Kidney epithelial cell (primary cell): Measurements from ENCODE around the gene THAP12. TPM values are rescaled to one million over a fixed set of nuclear protein-coding genes. Genes with fewer than 3 reads are reported as not detected.
"Not testable (repeated sequence)": the region's sequence is repeated elsewhere in the genome, so short reads cannot be mapped to it uniquely, and the experiment has no call there.

Experiments
- DNase-seq: peaks from one replicate; pipeline ENCODE4 v3.0.0-alpha.2; 2010; ENCODE audit warnings: low read depth
- H3K27me3 ChIP-seq: 2 replicates; pipeline ENCODE4 v1.6.0; 2011; ENCODE audit warnings: low read length; ENCODE audit not compliant: control insufficient read depth, insufficient read depth
- H3K36me3 ChIP-seq: 2 replicates; pipeline ENCODE4 v1.5.1; 2011; ENCODE audit warnings: low read length; ENCODE audit not compliant: control insufficient read depth, insufficient read depth
- H3K4me3 ChIP-seq: 2 replicates; pipeline ENCODE4 v1.5.1; 2011; ENCODE audit warnings: low read depth, mild to moderate bottlenecking, control low read depth, low read length
- total RNA-seq: library from RNA; depleted of rRNA; stranded (reverse); fragments of >200 nt; gene quantifications from 2 replicates; pipeline ENCODE4 v1.2.3, GENCODE V29; 2015
- TF ChIP-seq, protein P1 (sequence below): IDR thresholded peaks from 2 replicates; pipeline ENCODE4 v1.5.1; 2011; ENCODE audit warnings: mild to moderate bottlenecking, moderate library complexity, low read length, control low read depth, inconsistent platforms; ENCODE audit not compliant: insufficient read depth, poor library complexity, severe bottlenecking

Gene THAP12
- total RNA-seq, 1 donor from 2014 or later, result 35.3 TPM

- no peak overlapping the region for H3K4me3 ChIP-seq
- H3K27me3 ChIP-seq, result no peaks in the 10 kb centered on the region
- TF ChIP-seq, protein P1, sequence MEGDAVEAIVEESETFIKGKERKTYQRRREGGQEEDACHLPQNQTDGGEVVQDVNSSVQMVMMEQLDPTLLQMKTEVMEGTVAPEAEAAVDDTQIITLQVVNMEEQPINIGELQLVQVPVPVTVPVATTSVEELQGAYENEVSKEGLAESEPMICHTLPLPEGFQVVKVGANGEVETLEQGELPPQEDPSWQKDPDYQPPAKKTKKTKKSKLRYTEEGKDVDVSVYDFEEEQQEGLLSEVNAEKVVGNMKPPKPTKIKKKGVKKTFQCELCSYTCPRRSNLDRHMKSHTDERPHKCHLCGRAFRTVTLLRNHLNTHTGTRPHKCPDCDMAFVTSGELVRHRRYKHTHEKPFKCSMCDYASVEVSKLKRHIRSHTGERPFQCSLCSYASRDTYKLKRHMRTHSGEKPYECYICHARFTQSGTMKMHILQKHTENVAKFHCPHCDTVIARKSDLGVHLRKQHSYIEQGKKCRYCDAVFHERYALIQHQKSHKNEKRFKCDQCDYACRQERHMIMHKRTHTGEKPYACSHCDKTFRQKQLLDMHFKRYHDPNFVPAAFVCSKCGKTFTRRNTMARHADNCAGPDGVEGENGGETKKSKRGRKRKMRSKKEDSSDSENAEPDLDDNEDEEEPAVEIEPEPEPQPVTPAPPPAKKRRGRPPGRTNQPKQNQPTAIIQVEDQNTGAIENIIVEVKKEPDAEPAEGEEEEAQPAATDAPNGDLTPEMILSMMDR, result no peak
- peak; percentile 14 for DNase-seq
- H3K36me3 ChIP-seq, result no peaks in the 10 kb centered on the region
These were observed 30.0 kb upstream of the THAP12 start for GRCh38 chr11:76410851-76411357.

- DNase-seq, result peak; percentile 57
- H3K27me3 ChIP-seq, result no peaks in the 10 kb centered on the region
- TF ChIP-seq, protein P1, result no peak
- no peak overlapping the region for H3K4me3 ChIP-seq
- no peaks in the 10 kb centered on the region for H3K36me3 ChIP-seq
These were observed 27.4 kb upstream of the THAP12 start for GRCh38 chr11:76408171-76408965.

- no peak overlapping the region for H3K4me3 ChIP-seq
- TF ChIP-seq, protein P1, result no peak
These were observed 25.4 kb upstream of the THAP12 start for GRCh38 chr11:76406359-76406758.

DNA sequence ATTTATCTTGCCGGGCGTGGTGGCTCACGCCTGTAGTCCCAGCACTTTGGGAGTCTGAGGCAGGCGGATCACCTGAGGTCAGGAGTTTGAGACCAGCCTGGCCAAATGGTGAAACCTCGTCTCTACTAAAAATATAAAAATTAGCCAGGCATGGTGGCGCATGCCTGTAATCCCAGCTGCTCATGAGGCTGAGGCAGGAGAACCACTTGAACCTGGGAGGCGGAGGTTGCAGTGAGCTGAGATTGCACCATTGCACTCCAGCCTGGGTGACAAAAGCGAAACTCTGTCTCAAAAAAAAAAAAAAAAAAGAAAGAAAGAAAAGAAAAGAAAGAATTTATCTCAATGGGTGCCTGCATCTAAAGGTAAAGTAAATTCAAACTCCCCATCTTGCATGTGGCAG is 20.6 kb upstream of the THAP12 start:
- H3K36me3 ChIP-seq, H3K4me3 ChIP-seq, DNase-seq, H3K27me3 ChIP-seq: not testable (repeated sequence)

More at GRCh38 chr11:76406359-76406758, 25.4 kb upstream of the THAP12 start:
- no peaks in the 10 kb centered on the region for H3K36me3 ChIP-seq
- H3K27me3 ChIP-seq, result no peaks in the 10 kb centered on the region
- DNase-seq, result no peak

DNA sequence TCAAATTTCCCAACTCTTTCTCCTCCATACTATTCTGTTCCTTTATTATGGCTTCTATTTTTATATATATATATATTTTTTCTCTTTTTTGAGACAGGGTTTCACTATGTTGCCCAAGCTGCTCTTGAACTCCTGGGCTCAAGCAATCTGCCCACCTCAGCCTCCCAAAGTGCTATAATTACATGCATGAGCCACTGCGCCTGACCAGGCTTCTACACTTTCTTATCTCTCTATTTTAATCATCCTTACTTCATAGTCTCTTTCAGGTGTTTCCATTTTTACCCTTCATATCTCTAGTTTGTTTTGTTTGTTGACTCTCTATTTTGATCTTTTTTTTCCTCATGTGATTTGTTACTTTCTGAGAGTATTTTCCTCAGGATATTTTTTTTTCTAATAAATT is 20.0 kb upstream of the THAP12 start:
- DNase-seq, result no peak
- Histone ChIP-seq H3K36me3 (no peaks in the 10 kb centered on the region), H3K4me3 (no peak overlapping the region), H3K27me3 (no peaks in the 10 kb centered on the region)
- TF ChIP-seq, protein P1, result no peak

DNA sequence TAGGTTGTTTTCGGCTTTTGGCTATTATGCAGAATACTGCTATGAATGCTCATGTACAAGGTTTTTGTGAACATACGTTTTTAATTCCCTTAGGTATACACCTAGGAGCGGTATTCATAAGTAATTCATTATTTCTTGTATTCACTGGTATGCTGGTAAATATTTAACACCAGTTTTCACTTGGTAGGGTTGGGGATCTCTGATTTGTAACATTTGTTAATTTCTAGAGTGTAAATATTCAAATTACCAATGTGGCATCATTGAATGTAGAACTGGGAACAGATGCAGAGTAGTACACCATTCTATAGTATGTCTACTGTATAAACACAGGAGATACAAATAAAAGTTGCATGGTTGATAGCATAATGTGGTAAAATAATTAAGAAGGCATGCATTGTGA is 16.5 kb upstream of the THAP12 start:
- no peak for DNase-seq
- no peak overlapping the region for H3K4me3 ChIP-seq
- no peaks in the 10 kb centered on the region for H3K36me3 ChIP-seq
- H3K27me3 ChIP-seq, result no peaks in the 10 kb centered on the region
- TF ChIP-seq, protein P1, result no peak
